Bronchial epithelial cell (primary cell): ENCODE results near the gene ACCSL. TPM values are rescaled to one million over a fixed set of nuclear protein-coding genes. Genes with fewer than 3 reads are reported as not detected.

ENCODE experiments used
- DNase-seq: peaks from one replicate; pipeline ENCODE4 v3.0.0-alpha.2; 2010; ENCODE audit warnings: low read depth
- FAIRE-seq: peaks from 2 replicates; lab custom pipeline; 2011; peaks lifted over from hg19 to GRCh38; lab: Jason Lieb, UNC
- H3K27me3 ChIP-seq: 2 replicates; pipeline ENCODE4 v1.5.1; 2011; ENCODE audit warnings: low read length; ENCODE audit not compliant: control insufficient read depth, insufficient read depth
- H3K36me3 ChIP-seq: 2 replicates; pipeline ENCODE4 v1.5.1; 2011; ENCODE audit warnings: low read length; ENCODE audit not compliant: control insufficient read depth, insufficient read depth
- H3K4me3 ChIP-seq: 2 replicates; pipeline ENCODE4 v1.5.1; 2011; ENCODE audit warnings: mild to moderate bottlenecking, low read depth, low read length, control low read depth
- CTCF ChIP-seq: IDR thresholded peaks from 2 replicates; pipeline ENCODE4 v1.5.1; 2011; ENCODE audit warnings: mild to moderate bottlenecking, moderate library complexity, low read length, control low read depth, inconsistent platforms; ENCODE audit not compliant: insufficient read depth, severe bottlenecking
- total RNA-seq: library from RNA; depleted of rRNA; stranded (reverse); fragments of >200 nt; gene quantifications from 2 replicates; pipeline ENCODE4 v1.2.1, GENCODE V29; 2014

Gene ACCSL
- total RNA-seq, 1 donor from 2014 or later, result not detected

- H3K27me3 ChIP-seq, result no peaks in the 10 kb centered on the region
- TF ChIP-seq CTCF, result no peak
- no peak for DNase-seq
- H3K4me3 ChIP-seq, result no peak overlapping the region
- FAIRE-seq, result no peak
- H3K36me3 ChIP-seq, result peaks cover 6% of the 10 kb centered on the region
Observed at GRCh38 chr11:44104481-44105294, 56.9 kb downstream of the ACCSL start.

GRCh38 chr11:44108260-44108659 lies 60.5 kb downstream of the ACCSL start:
- no peak for TF ChIP-seq CTCF
- DNase-seq (no peak), FAIRE-seq (no peak)
- peaks cover 5% of the 10 kb centered on the region for H3K36me3 ChIP-seq
- H3K4me3 ChIP-seq, result no peak overlapping the region
- H3K27me3 ChIP-seq, result no peaks in the 10 kb centered on the region

Other genes with a start within 250 kb of the ACCSL start
- 67.7 and 78.0 TPM in 2 replicates for gene ALKBH3, start 167.2 kb upstream of the ACCSL start, total RNA-seq
- 0.26 TPM in 2 replicates for gene C11orf96, start 105.3 kb upstream of the ACCSL start, total RNA-seq
- 3.6 and 7.9 TPM in 2 replicates for gene ACCS, start 18.3 kb downstream of the ACCSL start, total RNA-seq
- gene EXT2, start 47.7 kb downstream of the ACCSL start, total RNA-seq, result 95.6 and 106 TPM in 2 replicates